ENCODE measurements around the gene ANGEL1. TPM values are rescaled to one million over a fixed set of nuclear protein-coding genes. Genes with fewer than 3 reads are reported as not detected.

The ANGEL1 gene
- total and polyA plus RNA-seq, 2 of the 8 experiments (the other 6 are each of a cell fraction or from before 2014, with no cell fraction given) = 26.8 to 27.2 TPM

DNA sequence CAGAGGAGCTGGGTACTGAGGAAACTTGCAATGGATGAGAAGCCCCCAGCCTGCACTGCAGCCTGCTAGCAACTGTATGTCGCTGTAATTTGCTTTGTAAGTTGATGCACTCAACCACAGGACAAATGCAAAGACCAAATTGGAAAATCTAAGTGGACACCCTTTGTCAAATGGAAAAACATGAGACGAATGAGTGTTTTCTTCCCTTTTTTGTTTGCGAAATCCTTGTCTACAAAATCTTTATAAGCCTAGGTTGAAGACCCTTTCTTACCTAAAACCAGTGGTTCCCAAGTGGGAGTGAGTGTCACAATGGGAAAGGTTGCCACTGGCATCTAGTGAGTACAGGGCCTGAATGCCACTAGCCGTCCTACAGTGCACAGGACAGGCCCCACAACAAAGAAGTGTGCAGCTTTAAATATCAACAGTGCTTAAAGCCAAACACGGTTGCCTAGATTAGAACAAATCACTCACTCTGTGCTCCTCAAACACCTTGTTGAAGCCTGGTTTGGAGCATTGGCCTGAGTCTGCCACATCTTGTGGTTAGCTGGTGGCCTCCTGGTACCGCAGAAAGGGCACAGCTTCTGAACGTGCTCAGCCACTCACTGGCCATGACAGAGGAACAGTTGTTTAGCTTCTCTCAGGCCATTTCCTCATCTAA is 59.0 kb downstream of the ANGEL1 start (continued):
- TF ChIP-seq GTF2F1 (IDR thresholded peaks at IDR 0.05; ENCODE audit: borderline replicate concordance, low read depth, low read length) (no peak), BCL11A (IDR thresholded peaks at IDR 0.05; ENCODE audit: low read depth in 2 of 2, low read length in 2 of 2) (no peak)

Data from H1 (cell line).